Ovary (tissue), 3 donors: ENCODE measurements around the gene REV3L.

ENCODE experiments used
- EP300 ChIP-seq: sonication (generic); formaldehyde crosslinking; IDR thresholded peaks from one replicate; pipeline ENCODE4 v1.6.1; 2017; ENCODE audit warnings: antibody characterized with exemption
- POLR2A ChIP-seq: fragments of 450-650 bp; IDR thresholded peaks from one replicate; pipeline ENCODE4 v1.6.1; 2017; ENCODE audit warnings: antibody characterized with exemption, mild to moderate bottlenecking, moderate library complexity
- TF ChIP-seq, protein P1 (sequence below), 3 donors: fragments of 450-650 bp in 2 of 3; fragments of 200-600 bp in 1 of 3; IDR thresholded peaks; one replicate each; pipeline versions ENCODE4 v1.5.1 to v1.8.0; 2016 to 2022; ENCODE audit warnings: antibody characterized with exemption in 3 of 3, mild to moderate bottlenecking in 1 of 3
- donor health status: DM: no; HTN: no; CAD: no.

DNA sequence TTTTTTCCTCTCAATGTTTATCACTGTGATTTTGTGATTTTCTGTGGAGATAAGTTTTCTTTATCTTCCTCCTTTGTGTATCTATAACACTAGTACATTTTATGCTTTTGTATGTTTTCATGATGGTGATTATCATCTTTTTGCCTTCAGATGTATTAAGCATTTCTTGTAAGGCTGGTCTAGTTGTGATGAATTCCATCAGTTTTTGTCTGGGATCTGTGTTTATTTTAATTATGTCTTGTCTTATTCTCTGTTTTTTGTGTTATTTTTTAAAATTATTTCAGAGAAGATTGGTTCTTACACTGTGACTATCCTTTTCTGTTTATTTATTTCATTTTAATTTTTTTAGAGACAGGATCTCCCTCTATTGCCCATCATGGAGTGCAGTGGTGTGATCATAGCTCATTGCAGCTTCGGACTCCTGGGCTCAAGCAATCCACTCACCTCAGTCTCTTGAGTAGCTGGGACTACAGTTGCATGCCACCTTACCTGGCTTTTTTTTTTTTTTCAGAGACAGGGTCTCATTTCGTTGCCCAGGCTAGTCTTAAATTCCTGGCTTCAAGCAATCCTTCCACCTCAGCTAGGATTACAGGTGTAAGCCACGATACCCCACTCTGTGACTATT is 208.3 kb downstream of the REV3L start:
- TF ChIP-seq, protein P1, sequence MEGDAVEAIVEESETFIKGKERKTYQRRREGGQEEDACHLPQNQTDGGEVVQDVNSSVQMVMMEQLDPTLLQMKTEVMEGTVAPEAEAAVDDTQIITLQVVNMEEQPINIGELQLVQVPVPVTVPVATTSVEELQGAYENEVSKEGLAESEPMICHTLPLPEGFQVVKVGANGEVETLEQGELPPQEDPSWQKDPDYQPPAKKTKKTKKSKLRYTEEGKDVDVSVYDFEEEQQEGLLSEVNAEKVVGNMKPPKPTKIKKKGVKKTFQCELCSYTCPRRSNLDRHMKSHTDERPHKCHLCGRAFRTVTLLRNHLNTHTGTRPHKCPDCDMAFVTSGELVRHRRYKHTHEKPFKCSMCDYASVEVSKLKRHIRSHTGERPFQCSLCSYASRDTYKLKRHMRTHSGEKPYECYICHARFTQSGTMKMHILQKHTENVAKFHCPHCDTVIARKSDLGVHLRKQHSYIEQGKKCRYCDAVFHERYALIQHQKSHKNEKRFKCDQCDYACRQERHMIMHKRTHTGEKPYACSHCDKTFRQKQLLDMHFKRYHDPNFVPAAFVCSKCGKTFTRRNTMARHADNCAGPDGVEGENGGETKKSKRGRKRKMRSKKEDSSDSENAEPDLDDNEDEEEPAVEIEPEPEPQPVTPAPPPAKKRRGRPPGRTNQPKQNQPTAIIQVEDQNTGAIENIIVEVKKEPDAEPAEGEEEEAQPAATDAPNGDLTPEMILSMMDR (IDR thresholded peaks at IDR 0.05), result no peak
- TF ChIP-seq POLR2A (no peak), EP300 (no peak)
